LNCAP (cell line): ENCODE data around the gene MTHFD1L.

Source experiments
- CTCF ChIP-seq: fragments of 450-650 bp; IDR thresholded peaks from 2 replicates; pipeline ENCODE4 v1.5.1; 2017; ENCODE audit warnings: mild to moderate bottlenecking

MTHFD1L gene

GRCh38 chr6:151054306-151054705 is 188.8 kb downstream of the MTHFD1L start:
- no peak for TF ChIP-seq CTCF

GRCh38 chr6:151056230-151056907 is 190.9 kb downstream of the MTHFD1L start:
- TF ChIP-seq CTCF = no peak

- no peak for TF ChIP-seq CTCF
These were observed 191.6 kb downstream of the MTHFD1L start for GRCh38 chr6:151057061-151057460.

- no peak for TF ChIP-seq CTCF
These were observed 192.7 kb downstream of the MTHFD1L start for GRCh38 chr6:151058021-151058733.

- TF ChIP-seq CTCF = no peak
These were observed 194.2 kb downstream of the MTHFD1L start for GRCh38 chr6:151059612-151060095.

GRCh38 chr6:151060096-151060765 is 194.7 kb downstream of the MTHFD1L start:
- no peak for TF ChIP-seq CTCF

GRCh38 chr6:151060766-151061531 is 195.4 kb downstream of the MTHFD1L start:
- no peak for TF ChIP-seq CTCF
